Suppressor macrophage treated with lipopolysaccharide for 1 hour (primary cell): ENCODE measurements around the gene GPAM.
"Not testable (repeated sequence)": the region's sequence is repeated elsewhere in the genome, so short reads cannot be mapped to it uniquely, and the experiment has no call there.

Source experiments
- DNase-seq, 3 donors: peaks; one replicate each; pipeline ENCODE4 v3.0.0-alpha.2; 2020 to 2022

Gene GPAM

GRCh38 chr10:112126901-112127300 is 56.7 kb downstream of the GPAM start:
- no peak for DNase-seq

- no peak for DNase-seq
Measured at GRCh38 chr10:112126172-112126571, 57.4 kb downstream of the GPAM start.

- DNase-seq: no peak
Measured at GRCh38 chr10:112124866-112125265, 58.7 kb downstream of the GPAM start.

- no peak for DNase-seq
Measured at GRCh38 chr10:112122827-112123226, 60.7 kb downstream of the GPAM start.

- DNase-seq: no peak
Measured at GRCh38 chr10:112120491-112120890, 63.1 kb downstream of the GPAM start.

- peak; percentile 38 to 58 (median 48) for DNase-seq
Measured at GRCh38 chr10:112115781-112116385, 67.7 kb downstream of the GPAM start.

- DNase-seq: not testable (repeated sequence)
Measured at GRCh38 chr10:112109779-112110178, 73.8 kb downstream of the GPAM start.
